H4 (cell line): ENCODE data around the gene KLHL26. TPM values are rescaled to one million over a fixed set of nuclear protein-coding genes. Genes with fewer than 3 reads are reported as not detected.
"Not testable (repeated sequence)": the region's sequence is repeated elsewhere in the genome, so short reads cannot be mapped to it uniquely, and the experiment has no call there.

ENCODE experiments used
- DNase-seq: peaks from one replicate; pipeline ENCODE4 v3.0.0-alpha.2; 2015; ENCODE audit warnings: low spot score
- total RNA-seq: library from RNA; depleted of rRNA; stranded (reverse); fragments of >200 nt; shearing (Covaris generic); gene quantifications from 2 replicates; pipeline ENCODE4 v1.2.3, GENCODE V29; 2014; rRNA removed

KLHL26 gene
- total RNA-seq = 2.3 and 5.7 TPM in 2 replicates

GRCh38 chr19:18636969-18637629 lies at the start of gene KLHL26:
KLHL26 (plus strand) TSS chr19:18637028; CDS start chr19:18637055, 27 bp downstream.
- no peak for DNase-seq

GRCh38 chr19:18587561-18587960 lies 49.3 kb upstream of the KLHL26 start:
- DNase-seq = no peak

- DNase-seq = no peak
Observed at GRCh38 chr19:18587962-18588610, 48.7 kb upstream of the KLHL26 start.

- peak; percentile 81 for DNase-seq
Observed at GRCh38 chr19:18588611-18589379, 48.0 kb upstream of the KLHL26 start, which contains the start of gene REX1BD. REX1BD (plus strand) TSS chr19:18588798; CDS start chr19:18588802, 4 bp downstream.

- DNase-seq = peak; percentile 59
Observed at GRCh38 chr19:18589380-18590272, 47.2 kb upstream of the KLHL26 start.

- no peak for DNase-seq
Observed at GRCh38 chr19:18590273-18591272, 46.3 kb upstream of the KLHL26 start.

GRCh38 chr19:18591735-18592385 lies 45.0 kb upstream of the KLHL26 start:
- DNase-seq = no peak

- not testable (repeated sequence) for DNase-seq
Observed at GRCh38 chr19:18592732-18593131, 44.1 kb upstream of the KLHL26 start.

- no peak for DNase-seq
Observed at GRCh38 chr19:18593367-18594095, 43.3 kb upstream of the KLHL26 start.

GRCh38 chr19:18594096-18594823 lies 42.6 kb upstream of the KLHL26 start:
- DNase-seq = peak; percentile 56

- no peak for DNase-seq
Observed at GRCh38 chr19:18594824-18595373, 41.9 kb upstream of the KLHL26 start.

- DNase-seq = no peak
Observed at GRCh38 chr19:18595475-18595874, 41.4 kb upstream of the KLHL26 start.

GRCh38 chr19:18596752-18597157 lies 40.1 kb upstream of the KLHL26 start:
- no peak for DNase-seq

- no peak for DNase-seq
Observed at GRCh38 chr19:18597809-18598660, 38.8 kb upstream of the KLHL26 start.

- no peak for DNase-seq
Observed at GRCh38 chr19:18599485-18599884, 37.3 kb upstream of the KLHL26 start.

GRCh38 chr19:18600692-18601397 lies 36.0 kb upstream of the KLHL26 start:
- DNase-seq = not testable (repeated sequence)
